ENCODE measurements around the gene NDUFC2. TPM values are rescaled to one million over a fixed set of nuclear protein-coding genes. Genes with fewer than 3 reads are reported as not detected.
A peak's percentile ranks its signal among the peaks of the same experiment; 100 is the strongest.

Gene NDUFC2
- 100 to 1,000 TPM; 238 to 276 (median 258) TPM for total RNA-seq
- polyA plus RNA-seq, result 298 TPM
- long read RNA-seq, donor 1, transcript NDUFC2-201 (3 exons, 2,518 nt), result major isoform, 176 of 178 reads
- long read RNA-seq, donor 1, partial matches to known transcripts, result 0 of 178 reads
- long read RNA-seq, donor 1, other reads (novel, unspliced or antisense), result 1 of 178 reads
- long read RNA-seq, donor 2, transcript NDUFC2-201 (3 exons, 2,518 nt), result major isoform, 132 of 134 reads
- long read RNA-seq, donor 2, partial matches to known transcripts, result 0 of 134 reads
- long read RNA-seq, donor 2, other reads (novel, unspliced or antisense), result 1 of 134 reads
- long read RNA-seq, donor 3, transcript NDUFC2-201 (3 exons, 2,518 nt), result major isoform, 45 of 54 reads
- long read RNA-seq, donor 3, partial matches to known transcripts, result 0 of 54 reads
- long read RNA-seq, donor 3, other reads (novel, unspliced or antisense), result 9 of 54 reads
- long read RNA-seq, donor 4, transcript NDUFC2-201 (3 exons, 2,518 nt), result major isoform, 83 of 83 reads
- long read RNA-seq, donor 4, partial matches to known transcripts, result 0 of 83 reads
- long read RNA-seq, donor 4, other reads (novel, unspliced or antisense), result 0 of 83 reads

DNA sequence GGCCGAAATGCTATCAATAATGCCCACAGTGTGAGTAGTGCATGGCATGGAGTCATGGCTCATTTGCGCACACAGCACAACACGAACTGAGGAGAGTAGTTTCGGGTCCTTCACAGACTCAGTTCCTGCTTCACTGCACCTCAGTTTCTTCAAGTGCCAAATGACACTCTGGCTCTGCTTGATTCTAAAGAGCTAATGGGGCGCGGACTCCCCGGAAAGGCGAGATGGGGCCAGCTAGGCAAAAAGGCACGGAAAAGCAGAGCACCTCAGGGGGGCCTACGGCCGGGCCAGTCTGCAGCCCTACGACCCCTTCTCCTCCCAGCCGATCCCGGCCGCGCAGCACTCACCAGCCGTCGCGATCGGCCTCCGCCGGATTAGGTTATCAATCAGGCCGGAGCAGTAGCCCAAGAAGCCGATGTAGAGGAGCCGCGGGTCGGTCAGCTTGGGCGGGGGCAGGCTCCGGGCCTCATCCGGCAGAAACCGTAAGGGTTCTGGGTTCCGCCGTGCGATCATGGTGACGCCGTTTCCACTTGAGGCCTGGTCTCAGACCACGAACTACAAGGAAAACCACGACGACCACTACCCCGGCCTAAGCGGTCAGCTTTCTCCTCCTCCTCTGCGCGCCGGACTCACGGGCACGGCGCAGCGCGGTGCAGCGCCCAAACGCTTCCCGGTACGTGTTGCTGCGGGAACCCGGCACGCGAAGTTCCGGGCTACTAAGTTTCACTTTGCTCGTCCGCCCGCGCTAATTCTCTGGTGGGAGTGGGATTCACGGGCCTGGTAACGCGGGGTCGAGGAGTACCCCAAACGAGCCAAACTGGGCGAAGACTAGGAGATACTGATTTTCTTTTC is at the start of gene NDUFC2:
TSS of gene NDUFC2 (minus strand) at position 631 of the 852 bp plus-strand sequence. CDS start at position 513, 118 bp downstream.
- Histone ChIP-seq H3K4me3 (ENCODE audit: low read length) (peak within 1 kb of the TSS; percentile 86), H3K9me3 (ENCODE audit: control insufficient read depth, low read length) (no peaks in the 10 kb centered on the region), H3K27ac (ENCODE audit: low read length) (peak within 1 kb of the TSS; percentile 73), H3K4me1 (ENCODE audit: control insufficient read depth, insufficient read depth, low read length) (peaks cover 13% of the 10 kb centered on the region), H3K27me3 (ENCODE audit: control insufficient read depth, insufficient read depth) (no peaks in the 10 kb centered on the region)
- DNase-seq, result peak; percentile 82 to 93 (median 92)
- peak; percentile 93 for ATAC-seq
- intact Hi-C loops (cut with DNase I), result no loop called here
- WGBS, result 0% methylated on average over 68 of the region's 68 CpGs

DNA sequence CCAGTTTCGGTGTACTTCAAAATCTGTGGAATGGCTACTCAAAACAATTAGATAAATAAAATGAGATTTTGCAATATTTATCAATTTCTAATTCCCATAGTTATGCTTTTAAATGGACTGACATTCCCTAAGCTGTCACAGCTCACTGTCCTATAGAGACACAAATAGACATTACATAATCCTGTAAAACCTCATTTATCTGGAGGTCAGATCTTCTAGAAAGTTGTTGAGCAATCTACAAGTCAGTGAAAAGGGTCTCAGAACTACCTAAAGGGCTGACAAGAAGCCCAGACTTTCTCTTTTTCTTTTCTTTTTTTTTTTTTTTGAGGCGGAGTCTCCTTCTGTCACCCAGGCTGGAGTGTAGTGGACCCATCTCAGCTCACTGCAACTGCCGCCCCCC is 47.7 kb upstream of the NDUFC2 start:
- WGBS, result 98% methylated on average over 3 of the region's 3 CpGs
- no peak for ATAC-seq
- Histone ChIP-seq H3K4me3 (ENCODE audit: low read length) (no peak overlapping the region), H3K27ac (ENCODE audit: low read length) (no peak overlapping the region), H3K27me3 (ENCODE audit: control insufficient read depth, insufficient read depth) (no peaks in the 10 kb centered on the region), H3K9me3 (ENCODE audit: control insufficient read depth, low read length) (no peaks in the 10 kb centered on the region), H3K4me1 (ENCODE audit: control insufficient read depth, insufficient read depth, low read length) (no peaks in the 10 kb centered on the region)
- no peak for DNase-seq
- intact Hi-C loops (cut with DNase I), result no loop called here

DNA sequence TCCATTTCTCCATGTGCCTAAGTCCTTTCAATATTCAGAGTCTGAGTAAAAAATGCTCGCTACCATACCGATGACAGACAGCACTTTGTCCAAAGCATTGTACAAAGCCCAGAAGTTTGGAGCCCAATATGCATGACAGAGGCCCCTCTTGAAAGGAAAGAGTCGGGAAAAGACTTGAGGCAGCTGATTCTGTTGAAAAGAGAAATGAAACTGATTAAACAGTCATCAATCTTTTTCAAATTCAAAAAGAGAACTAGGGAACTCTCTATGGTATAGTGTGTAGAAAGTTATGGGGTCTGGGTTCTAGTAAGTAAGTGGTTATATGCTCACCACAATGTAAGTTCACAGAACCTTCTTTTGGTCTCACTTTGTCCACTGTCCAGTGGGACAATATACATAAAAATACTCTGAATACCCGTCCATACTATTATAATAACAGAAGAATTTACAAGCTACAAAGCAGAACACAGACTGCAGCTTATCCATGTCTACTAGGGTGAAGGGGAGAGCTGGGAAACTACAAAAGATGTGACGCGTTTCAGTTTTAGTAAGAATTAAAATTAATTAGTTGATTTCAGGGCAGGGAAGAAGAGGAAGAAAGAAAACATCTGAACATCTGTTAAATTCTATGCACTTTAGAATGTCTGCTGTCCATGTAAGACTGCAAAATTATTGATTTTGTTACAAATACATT is 33.1 kb upstream of the NDUFC2 start:
- DNase-seq (no peak), ATAC-seq (no peak)
- H3K27ac ChIP-seq (ENCODE audit: low read length), result no peak overlapping the region
- H3K27me3 ChIP-seq (ENCODE audit: control insufficient read depth, insufficient read depth), result no peaks in the 10 kb centered on the region
- WGBS, result 85% methylated on average over 6 of the region's 6 CpGs
- no peak overlapping the region for H3K4me3 ChIP-seq (ENCODE audit: low read length)
- intact Hi-C loops (cut with DNase I), result no loop called here
- H3K9me3 ChIP-seq (ENCODE audit: control insufficient read depth, low read length), result no peaks in the 10 kb centered on the region
- H3K4me1 ChIP-seq (ENCODE audit: control insufficient read depth, insufficient read depth, low read length), result no peaks in the 10 kb centered on the region

DNA sequence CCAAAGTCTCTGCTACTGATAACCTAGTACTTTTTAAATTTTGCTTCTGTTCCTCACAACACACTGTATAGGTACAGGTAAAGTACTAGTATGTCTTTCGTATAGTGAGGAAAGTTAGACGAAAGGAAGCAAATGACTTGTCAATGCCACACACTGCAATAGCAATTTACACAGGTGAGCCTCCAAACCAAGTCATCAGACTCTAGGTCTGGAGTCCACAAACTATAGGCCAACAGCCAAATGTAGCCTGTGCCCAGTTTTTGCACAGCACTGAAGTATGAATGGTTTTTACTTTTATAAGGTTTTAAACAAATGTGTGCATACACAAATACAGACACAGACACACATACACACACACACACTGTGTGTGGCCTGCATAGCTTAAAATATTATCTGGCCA is 31.6 kb upstream of the NDUFC2 start:
- 95% methylated on average over 2 of the region's 2 CpGs for WGBS
- DNase-seq, result no peak
- Histone ChIP-seq H3K4me3 (ENCODE audit: low read length) (no peak overlapping the region), H3K4me1 (ENCODE audit: control insufficient read depth, insufficient read depth, low read length) (no peaks in the 10 kb centered on the region), H3K27ac (ENCODE audit: low read length) (no peak overlapping the region), H3K9me3 (ENCODE audit: control insufficient read depth, low read length) (no peaks in the 10 kb centered on the region), H3K27me3 (ENCODE audit: control insufficient read depth, insufficient read depth) (no peaks in the 10 kb centered on the region)
- no peak for ATAC-seq
- intact Hi-C loops (cut with DNase I), result no loop called here

DNA sequence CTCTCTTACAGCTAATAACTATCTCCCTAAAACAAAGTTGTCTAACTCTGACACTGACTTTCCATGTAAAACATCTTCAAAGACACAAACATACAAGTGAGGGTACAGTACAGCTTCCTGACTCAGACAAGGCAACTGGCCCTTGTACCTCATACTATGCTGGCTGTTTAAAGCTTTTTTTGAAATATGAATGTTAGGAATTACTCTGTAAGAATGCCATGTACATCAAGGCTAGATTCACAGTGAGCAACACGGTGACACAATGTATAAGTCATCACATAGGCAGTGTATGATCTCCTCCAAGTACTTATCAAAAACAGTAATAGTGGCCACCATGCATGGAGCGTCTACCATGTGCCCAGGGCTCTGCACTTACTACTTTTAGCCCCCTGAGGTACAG is 31.2 kb upstream of the NDUFC2 start:
- no peak overlapping the region for H3K27ac ChIP-seq (ENCODE audit: low read length)
- no peaks in the 10 kb centered on the region for H3K27me3 ChIP-seq (ENCODE audit: control insufficient read depth, insufficient read depth)
- WGBS, result 95% methylated on average over 2 of the region's 2 CpGs
- intact Hi-C loops (cut with DNase I), result no loop called here
- DNase-seq (no peak), ATAC-seq (no peak)
- no peaks in the 10 kb centered on the region for H3K9me3 ChIP-seq (ENCODE audit: control insufficient read depth, low read length)
- H3K4me3 ChIP-seq (ENCODE audit: low read length), result no peak overlapping the region
- no peaks in the 10 kb centered on the region for H3K4me1 ChIP-seq (ENCODE audit: control insufficient read depth, insufficient read depth, low read length)

DNA sequence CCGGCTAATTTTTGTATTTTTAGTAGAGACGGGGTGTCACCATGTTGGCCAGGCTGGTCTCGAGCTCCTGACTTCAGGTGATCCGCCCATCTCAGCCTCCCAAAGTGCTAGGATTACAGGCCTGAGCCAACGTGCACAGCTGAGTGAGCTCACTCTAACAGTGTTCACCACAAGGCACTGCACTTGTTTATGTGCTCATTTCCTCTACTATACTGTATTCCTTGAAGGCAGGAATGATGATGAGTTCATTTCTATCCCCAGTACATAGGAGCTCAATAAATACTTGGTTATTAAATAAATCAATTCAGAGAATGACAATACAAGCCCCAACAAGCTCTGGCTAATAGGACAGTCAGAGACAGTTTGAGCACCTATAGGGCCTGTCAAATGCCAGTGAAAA is 30.7 kb upstream of the NDUFC2 start:
- ATAC-seq (no peak), DNase-seq (no peak)
- intact Hi-C loops (cut with DNase I), result no loop called here
- H3K4me3 ChIP-seq (ENCODE audit: low read length), result no peak overlapping the region
- no peaks in the 10 kb centered on the region for H3K9me3 ChIP-seq (ENCODE audit: control insufficient read depth, low read length)
- no peak overlapping the region for H3K27ac ChIP-seq (ENCODE audit: low read length)
- 93% methylated on average over 5 of the region's 5 CpGs for WGBS
- no peaks in the 10 kb centered on the region for H3K4me1 ChIP-seq (ENCODE audit: control insufficient read depth, insufficient read depth, low read length)
- H3K27me3 ChIP-seq (ENCODE audit: control insufficient read depth, insufficient read depth), result no peaks in the 10 kb centered on the region

DNA sequence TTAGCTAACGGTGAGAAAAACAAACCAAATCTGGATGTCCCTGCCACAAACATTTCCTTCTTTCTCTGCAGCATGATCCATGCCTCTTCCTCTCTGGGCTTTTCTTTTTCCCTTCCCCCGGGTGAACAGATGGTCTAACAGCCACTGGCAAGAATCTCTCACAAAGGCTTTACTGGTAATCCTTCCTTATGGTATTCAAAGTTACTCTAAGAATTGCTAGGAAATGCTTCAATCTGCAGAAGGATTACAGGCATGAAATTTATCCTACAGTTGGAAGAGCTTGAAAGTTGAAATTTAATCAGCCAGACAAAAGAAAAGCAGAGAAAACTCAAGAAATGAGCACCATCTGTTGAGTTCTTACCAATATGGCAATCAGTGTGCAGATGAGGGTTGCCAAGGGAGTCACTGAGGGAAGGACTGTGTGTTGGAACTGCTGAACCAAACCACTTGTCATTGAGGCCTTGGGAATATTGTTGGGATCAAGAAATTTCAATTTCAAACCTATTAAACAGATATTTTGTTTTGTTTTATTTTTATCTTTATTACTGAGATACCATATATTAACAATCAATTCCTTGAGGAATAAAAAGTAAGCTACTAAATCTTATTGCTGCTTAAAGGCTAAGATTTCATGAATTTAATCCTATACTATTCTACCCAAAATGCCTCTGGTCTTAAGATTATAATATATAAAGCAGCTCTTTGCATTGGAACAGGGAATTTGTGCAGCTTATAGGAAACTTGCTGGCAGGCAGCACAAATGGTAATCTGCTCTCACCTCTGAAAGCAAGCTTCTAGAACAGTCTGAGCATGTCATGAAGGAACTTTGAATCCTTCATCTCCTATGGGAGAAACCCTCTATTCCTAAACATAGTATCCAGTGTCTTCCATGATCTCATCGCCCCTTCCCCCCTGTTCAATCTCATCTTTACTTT is 29.7 kb upstream of the NDUFC2 start:
- 74% methylated on average over 3 of the region's 3 CpGs for WGBS
- no peak for ATAC-seq
- H3K4me3 ChIP-seq (ENCODE audit: low read length), result no peak overlapping the region
- no peak for DNase-seq
- no peak overlapping the region for H3K27ac ChIP-seq (ENCODE audit: low read length)
- no peaks in the 10 kb centered on the region for H3K27me3 ChIP-seq (ENCODE audit: control insufficient read depth, insufficient read depth)
- H3K9me3 ChIP-seq (ENCODE audit: control insufficient read depth, low read length), result no peaks in the 10 kb centered on the region
- intact Hi-C loops (cut with DNase I), result no loop called here
- H3K4me1 ChIP-seq (ENCODE audit: control insufficient read depth, insufficient read depth, low read length), result no peaks in the 10 kb centered on the region

DNA sequence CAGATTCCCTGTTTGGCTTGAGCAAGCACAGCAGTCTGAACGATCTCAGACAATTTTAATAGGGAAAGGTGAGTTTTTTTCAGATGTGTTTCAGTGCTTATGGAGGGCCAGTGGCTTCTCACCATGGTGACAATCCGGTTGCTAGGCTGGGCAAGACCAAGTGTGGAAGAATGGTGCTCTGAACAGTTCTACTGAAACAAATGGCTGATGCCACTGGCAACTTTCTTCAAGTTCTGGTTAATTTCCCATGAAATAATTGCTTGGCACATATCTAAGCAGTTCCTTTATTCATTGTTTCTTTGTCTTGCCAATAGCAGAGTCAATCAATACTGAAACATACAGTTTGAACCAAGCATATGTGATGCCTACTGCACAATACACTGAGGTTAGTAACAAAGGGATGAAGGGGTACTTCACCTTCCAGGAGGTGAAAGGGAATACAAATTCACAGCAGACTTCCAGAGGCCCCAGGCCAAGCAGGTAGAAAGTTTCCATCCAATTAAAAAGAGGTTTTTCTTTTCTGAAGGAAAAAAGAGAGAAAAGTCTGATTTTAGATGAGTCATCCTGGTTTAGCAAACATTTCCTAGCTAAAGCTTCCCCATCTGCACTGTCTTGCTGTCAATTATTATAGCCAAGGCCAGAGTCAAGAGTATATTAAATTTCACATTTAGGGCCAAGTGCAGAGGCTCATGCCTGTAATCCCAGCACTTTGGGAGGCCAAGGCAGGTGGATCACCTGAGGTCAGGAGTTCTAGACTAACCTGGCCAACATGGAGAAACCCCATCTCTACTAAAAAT is 21.2 kb upstream of the NDUFC2 start:
- 87% methylated on average over 2 of the region's 2 CpGs for WGBS
- no peak overlapping the region for H3K27ac ChIP-seq (ENCODE audit: low read length)
- no peaks in the 10 kb centered on the region for H3K4me1 ChIP-seq (ENCODE audit: control insufficient read depth, insufficient read depth, low read length)
- H3K4me3 ChIP-seq (ENCODE audit: low read length), result no peak overlapping the region
- ATAC-seq (no peak), DNase-seq (no peak)
- intact Hi-C loops (cut with DNase I), result no loop called here
- no peaks in the 10 kb centered on the region for H3K27me3 ChIP-seq (ENCODE audit: control insufficient read depth, insufficient read depth)
- H3K9me3 ChIP-seq (ENCODE audit: control insufficient read depth, low read length), result no peaks in the 10 kb centered on the region

DNA sequence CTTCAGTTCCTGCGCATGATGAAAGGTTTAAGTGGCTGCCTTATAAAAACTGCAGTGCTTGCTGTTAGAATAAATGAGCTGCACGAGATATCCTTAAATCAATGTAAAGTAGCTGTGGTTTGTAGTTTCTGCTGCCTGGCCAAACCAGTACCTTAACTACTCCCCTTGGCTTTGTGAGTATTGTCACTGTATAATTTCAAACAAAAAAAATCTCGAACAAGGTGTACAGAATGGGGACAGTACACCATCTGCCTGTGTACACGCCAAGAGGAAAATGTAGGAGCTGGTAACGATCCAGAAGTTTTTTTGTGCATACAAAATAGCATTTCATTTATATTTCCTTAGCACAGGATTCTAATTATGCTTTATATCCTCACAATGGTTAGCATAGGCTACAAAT is 20.6 kb upstream of the NDUFC2 start:
- H3K9me3 ChIP-seq (ENCODE audit: control insufficient read depth, low read length), result no peaks in the 10 kb centered on the region
- no peaks in the 10 kb centered on the region for H3K27me3 ChIP-seq (ENCODE audit: control insufficient read depth, insufficient read depth)
- intact Hi-C loops (cut with DNase I), result no loop called here
- WGBS, result 60% methylated on average over 5 of the region's 5 CpGs
- H3K27ac ChIP-seq (ENCODE audit: low read length), result no peak overlapping the region
- H3K4me1 ChIP-seq (ENCODE audit: control insufficient read depth, insufficient read depth, low read length), result no peaks in the 10 kb centered on the region
- no peak overlapping the region for H3K4me3 ChIP-seq (ENCODE audit: low read length)
- no peak for ATAC-seq
- DNase-seq, result no peak
